ENCODE data around the gene RSPH6A. TPM values are rescaled to one million over a fixed set of nuclear protein-coding genes. Genes with fewer than 3 reads are reported as not detected.

The RSPH6A gene
- total RNA-seq, 1 donor from 2014 or later = 0.16 TPM

DNA sequence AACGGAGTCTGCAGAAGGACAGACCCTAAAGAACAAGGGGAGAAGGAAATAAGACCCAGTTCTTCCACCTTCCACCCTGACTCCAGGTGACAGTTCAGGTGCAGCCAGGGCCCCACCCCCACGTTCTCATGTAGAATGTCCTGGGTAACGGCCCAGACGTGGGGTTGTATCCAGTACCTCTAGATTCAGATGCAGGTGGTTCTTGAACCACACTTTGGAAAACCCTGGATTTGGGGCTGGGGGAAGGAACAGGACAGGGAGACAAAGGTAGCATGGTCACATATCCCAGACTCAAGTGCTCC lies 35.0 kb downstream of the RSPH6A start:
- no peak for DNase-seq

DNA sequence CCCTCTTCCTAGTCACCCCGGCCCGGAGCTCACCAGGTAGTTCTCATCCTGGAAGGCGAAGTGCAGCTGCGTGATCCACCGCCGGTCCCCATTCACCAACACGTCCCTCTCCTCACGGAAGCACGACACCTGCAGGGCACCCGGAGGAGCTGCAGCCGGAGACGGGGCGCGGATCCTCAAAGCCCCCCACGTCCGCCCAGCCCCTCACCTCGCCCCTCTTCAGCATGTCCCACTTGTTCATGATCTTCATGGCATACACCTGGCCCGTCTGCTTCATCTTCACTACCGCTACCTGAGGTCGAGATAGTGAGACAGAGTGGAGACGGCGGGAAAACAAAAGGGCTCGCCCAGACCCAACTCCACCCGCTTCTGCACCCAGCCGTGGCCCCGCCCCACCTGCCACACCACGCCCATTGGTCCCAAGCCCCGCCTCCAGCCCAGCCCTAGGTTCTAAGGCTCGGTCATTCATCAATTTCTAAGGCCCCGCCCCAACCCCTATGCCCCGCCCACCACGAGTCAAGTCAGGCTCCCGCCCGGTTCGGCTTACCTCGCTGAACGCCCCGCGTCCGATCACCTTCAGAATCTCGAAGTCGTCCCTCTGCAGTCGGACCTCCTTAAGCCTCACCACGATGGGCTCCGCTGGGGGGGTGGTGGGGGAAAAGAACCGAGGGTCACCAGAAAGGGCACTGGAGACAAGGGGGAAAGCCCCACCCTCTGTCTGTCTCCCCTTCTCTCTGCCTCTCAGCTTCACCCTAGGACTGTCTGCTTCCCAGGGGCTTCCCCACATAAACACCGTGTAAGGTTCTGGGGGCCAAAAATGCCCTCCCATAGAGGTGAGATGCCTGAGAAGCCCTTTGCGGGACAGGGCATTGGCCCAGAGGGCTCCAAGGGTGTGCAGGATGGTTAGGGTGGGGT lies 35.6 kb downstream of the RSPH6A start:
- no peak for DNase-seq

DNA sequence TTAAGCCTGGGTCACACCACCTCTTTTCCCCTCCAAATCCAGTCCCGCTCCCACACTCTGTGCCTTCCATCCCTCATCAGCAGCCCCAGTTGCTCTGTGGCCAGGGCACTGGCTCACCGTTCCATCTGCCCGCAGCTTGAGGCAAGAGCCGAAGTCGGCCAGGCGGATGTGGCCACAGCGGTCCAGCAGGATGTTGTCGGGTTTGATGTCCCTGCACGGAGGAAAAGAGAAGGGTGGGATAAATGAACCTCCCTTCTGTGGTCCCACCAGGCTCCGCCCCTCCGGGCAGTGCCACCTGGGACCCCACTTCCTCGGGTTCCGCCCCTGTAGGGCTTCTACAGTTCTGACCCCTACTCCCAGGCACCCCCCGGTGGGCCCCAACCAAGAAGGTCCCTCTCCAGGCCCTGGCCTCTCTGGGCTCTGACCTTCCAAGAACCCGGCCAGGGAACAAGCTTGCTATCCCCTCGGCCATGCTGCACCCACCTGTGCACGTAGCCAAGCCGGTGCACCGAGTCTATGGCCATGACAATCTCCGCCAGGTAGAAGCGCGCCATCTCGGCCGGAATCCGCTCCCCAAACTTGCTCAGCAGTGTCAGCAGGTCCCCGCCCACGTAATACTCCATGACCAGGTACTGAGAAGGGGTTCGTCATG lies 37.0 kb downstream of the RSPH6A start:
- no peak for DNase-seq

DNA sequence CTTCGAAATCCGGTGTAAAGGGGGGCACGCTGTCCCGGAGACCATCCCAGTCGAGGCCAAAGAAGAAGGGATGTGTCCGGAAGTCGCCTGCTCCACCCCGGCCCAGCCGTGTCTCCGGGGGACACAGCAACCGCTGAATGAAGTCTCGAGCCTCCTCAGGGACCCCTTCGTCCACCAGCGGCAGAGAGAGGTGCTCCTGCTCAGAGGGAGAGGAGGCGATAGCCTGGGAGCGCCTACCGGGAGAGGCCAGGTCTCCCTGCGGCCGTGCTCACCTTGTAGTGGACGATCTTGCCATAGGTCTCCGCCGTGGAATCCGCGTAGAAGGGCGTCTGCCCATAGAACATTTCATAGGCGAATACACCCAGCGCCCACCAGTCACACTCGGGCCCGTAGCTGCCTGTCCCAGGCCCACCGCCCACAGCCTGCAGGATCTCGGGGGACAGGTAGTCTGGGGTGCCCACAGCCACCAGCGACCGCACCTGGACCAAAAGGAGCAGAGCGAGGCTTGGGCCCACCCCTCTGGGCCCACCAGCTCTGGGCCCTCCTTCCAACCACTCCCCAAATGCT lies 37.6 kb downstream of the RSPH6A start:
- DNase-seq = no peak

DNA sequence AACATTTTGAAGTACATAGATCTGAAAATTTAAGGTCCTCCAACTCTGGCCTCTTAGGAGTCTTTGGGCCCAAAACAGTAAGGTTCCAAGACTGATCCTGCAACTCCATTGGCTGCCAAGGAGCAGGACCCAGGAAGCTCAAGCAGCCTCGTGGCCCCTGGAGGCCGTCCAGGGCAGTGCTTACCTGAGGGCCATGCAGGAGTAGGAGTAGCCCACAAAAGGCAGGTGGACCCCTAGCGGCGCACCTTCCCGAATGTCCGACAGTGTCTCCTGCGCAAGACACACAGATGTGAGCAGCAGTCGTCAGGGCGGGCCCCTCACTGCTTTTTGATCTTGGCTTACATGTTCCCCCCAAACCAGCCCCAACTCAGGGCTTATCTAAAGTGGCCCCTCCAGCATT lies 40.3 kb downstream of the RSPH6A start:
- DNase-seq = no peak

DNA sequence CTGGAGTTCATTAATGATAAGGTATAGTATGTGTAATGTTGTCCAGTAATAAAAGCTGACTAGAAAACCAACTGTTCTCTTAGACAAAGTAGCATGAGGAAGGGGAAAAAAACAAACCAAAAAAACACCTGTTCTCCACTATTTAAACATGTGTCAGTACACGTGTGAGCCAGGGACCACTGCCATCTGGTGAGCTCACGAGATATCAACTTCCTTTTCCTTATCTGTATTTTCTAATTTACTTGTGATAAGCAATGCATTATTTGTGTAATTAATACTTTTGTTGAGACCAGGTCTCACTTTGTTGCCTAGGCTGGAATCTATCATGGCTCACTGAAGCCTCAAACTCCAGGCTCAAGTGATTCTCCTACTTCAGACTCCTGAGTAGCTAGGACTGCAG lies 41.7 kb downstream of the RSPH6A start:
- no peak for DNase-seq

DNA sequence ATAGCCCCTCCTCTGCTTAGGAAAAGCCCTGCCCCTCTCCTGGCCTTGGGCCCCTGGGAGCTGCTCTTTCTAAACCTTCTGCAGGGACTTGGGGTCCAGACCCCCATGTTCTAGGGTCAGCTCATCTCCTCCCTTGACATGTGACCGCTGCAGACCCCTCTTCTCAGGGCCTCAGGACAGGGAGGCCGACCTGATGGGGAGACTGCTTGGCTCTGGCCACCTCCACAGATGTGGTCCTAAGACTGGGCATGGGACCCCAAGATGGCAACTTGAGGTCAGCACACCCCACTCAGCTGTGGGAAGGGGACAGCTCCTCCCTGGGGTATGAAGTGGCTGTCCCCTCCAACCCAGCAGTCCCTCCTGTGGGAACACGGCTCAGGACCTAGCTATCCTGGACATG lies 42.2 kb downstream of the RSPH6A start:
- no peak for DNase-seq

DNA sequence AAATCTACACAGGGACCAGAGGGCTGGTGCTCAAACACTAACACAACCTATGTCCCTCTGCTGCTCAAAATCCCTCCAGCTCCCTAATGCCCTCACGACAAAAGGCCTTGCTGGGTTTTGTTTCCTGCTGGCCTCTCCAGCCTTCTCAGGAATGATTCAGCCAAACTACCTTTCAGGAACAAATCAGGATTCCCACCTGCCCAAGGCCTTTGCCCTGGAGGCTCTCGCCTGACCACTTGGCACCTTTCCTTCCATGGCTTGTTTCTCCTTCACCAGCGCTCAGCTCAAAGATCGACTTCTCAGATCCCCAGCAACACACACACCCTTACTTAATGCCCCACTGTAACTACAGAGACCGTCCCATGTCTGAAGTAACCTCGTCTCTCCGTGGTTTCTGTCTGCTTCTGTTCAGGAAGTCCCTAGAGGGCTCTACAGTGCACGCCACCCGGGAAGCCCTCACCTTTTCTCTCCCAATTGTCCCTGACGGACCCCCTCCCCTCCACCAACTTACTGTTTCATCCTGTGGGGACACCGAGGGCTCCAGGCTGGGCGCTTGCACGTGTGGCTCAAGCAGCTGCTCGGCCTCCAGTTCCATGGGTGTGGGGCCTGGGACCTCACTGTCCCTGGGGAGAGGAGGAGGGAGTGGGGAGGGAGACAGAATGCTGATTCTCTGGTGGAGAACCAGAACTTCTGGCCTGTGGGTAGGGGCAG lies 42.8 kb downstream of the RSPH6A start:
- no peak for DNase-seq

DNA sequence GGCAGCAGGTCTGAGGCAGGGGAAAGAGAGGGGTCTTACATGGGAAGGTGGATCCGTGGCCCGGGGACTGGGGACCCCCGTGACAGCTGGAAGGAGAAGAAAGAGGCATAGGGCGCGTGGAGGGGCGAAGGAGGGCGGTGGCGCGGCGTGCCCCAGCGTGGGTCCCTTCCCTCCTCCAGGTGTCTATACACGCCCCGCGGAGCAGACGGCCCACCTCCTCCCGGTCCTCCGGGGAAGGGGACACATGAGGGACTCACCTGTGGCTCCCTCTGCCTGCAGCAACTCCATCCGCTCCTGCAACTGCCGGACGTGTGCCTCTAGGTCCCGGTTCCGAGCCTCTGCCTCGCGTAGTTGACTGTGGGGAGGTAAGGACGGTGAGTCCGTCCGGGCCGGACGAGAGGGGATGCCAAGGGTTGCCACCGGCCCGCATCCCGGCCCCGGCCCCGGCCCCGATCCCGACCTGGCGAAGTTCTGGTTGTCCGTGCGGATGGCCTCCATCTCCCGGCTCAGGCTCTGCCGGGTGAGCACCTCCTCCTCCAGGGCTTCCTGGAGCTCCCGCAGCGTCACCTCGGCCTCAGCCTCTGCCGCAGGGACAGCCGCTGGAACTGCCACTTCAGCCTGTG lies 43.7 kb downstream of the RSPH6A start:
- DNase-seq = no peak

DNA sequence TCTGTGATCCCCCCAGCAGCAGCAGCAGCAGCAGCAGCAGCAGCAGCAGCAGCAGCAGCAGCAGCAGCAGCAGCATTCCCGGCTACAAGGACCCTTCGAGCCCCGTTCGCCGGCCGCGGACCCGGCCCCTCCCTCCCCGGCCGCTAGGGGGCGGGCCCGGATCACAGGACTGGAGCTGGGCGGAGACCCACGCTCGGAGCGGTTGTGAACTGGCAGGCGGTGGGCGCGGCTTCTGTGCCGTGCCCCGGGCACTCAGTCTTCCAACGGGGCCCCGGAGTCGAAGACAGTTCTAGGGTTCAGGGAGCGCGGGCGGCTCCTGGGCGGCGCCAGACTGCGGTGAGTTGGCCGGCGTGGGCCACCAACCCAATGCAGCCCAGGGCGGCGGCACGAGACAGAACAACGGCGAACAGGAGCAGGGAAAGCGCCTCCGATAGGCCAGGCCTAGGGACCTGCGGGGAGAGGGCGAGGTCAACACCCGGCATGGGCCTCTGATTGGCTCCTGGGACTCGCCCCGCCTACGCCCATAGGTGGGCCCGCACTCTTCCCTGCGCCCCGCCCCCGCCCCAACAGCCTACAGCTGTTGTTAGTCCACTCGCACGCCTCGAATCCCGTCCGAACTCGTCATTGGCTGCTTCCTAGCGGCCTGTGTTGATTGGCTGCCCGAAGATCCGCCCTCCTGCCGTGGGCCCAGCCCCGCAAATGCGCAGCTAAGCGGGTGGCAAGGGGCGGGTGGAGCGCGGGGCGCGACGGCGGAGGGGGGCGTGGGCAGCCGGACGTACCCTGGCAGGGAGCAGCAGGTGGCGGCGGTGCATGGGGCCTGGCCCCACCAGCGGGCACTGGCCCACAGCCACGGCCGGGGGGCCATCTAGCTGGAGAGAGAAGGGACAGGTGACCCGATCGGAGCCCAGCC lies 44.7 kb downstream of the RSPH6A start:
- DNase-seq = peak; percentile 93

DNA sequence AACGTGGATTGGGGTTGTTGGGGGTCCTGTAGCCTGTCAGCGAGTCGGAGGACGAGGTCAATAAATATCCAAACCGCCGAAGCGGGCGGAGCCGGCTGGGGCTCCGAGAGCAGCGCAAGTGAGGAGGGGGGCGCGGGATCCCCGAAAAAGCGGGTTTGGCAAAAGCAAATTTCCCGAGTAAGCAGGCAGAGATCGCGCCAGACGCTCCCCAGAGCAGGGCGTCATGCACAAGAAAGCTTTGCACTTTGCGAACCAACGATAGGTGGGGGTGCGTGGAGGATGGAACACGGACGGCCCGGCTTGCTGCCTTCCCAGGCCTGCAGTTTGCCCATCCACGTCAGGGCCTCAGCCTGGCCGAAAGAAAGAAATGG lies 45.3 kb downstream of the RSPH6A start:
- no peak for DNase-seq

DNA sequence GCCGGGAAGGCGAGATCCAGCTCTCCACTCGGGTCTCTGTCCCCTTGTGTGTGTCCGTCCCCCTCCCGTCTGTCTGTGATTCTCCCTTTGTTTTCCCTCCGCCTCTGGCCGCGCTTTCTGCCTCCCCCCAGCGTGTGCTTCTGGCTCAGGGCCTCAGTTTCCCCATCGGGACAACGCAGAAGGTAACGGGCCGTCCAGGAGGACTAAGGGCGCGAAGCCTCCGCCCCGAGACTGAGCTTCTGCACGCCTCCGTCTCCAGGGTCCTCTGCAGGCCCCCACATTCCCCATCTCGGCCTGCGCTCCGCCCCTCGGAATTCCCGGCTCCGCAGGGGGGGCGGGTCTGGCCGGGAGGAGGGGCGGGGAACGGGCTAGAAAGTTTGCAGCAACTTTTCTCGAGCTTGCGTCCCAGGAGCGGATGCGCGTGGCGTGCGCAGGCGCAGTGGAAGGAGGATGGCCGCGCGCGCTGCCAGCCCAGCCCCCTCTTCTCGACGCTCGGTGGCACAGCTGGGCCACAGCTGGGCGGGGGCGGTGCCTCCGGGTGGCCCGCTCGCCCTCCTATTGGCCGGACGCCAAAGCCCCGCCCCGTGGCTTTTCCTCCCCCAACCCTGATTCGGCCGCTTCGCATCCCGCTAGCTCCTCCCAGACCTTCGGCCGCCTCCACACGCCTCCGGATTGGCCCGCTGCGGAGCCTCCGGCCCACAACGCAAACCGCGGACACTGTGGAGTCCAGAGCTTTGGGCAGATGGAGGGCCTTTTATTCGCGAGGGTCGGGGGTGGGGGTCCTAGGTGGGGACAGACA lies 45.9 kb downstream of the RSPH6A start, which contains the start of gene SIX5:
Gene SIX5, minus strand, starts transcription at position 269 of the 799 bp plus-strand sequence. CDS start 408 bp downstream, outside the sequence.
- DNase-seq = peak; percentile 91

DNA sequence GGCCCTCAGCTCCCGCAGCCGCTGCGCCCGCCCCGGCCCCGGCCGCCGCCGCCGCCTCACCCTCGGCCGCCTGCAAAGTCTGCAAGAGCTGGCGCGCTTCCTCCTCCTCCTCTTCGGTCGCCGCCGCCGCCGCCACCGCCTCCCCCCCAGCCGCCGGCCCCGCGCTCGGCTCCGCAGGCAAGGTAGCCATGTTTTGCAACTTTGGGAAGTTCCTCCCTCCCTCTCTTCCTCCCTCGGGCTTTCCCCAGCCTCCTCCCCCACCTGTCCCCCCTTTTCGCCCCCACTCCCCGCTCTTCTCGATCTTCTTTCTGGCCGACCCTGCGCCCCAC lies 46.5 kb downstream of the RSPH6A start:
- DNase-seq = no peak

DNA sequence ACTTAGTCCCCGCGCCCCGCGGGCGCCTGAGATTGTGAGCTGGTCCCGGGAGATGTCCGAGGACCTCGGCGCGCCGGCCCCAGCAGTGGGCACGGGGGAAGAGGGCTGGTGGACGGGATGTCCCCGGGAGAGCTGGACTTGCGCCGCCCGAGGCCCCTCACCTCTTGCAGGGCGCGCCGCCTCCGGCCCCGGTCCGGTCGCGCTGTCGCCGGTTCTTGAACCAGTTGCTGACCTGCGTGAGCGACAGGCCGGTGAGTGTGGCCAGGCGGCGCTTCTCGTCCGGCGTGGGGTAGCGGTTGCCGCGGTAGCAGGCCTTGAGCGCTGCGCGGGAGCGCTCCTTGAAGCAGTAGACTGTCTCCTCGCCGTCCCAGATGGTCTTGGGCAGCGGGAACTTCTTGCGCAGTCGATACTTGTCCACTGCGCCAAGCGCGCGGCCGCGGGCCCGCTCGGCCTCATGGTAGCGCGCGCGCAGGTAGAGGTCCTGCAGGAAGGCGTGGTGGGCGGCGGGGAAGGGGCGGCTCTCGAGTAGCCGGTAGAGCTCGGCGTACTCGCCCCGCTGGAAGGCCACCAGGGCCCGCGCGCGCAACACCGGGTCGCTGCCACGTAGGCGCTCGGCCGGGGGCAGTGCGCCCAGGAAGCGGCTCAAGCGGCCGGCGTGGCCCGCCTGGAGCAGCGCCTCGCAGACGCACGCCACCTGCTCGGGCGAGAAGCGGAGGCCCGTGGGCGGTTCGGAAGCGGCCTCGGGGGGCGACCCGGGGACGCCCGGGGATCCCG lies 47.0 kb downstream of the RSPH6A start:
- DNase-seq = no peak

DNA sequence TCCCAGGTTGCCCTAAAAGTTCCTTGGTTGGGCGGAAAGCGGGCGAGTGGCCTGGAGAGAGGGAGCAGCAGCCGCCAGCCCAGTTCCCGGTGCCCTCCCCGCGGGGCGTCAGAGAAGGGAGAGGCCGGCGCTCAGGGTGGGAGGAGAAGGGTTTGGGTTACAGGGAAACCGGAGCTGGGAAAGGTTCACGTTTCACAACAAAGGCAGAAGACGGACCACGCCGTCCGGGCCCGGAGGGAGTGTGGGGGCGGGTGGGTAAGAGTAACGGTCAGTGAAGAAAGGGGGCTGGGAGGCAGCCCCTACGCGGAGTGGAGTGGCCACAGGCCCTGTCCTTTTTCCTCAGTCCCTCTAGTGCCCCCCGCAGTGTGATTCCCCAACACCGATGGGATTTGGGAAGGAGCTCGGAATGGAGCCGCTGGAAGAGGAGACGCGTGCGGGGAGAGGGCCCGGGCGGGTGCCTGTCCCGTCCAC lies 47.7 kb downstream of the RSPH6A start:
- DNase-seq = no peak

DNA sequence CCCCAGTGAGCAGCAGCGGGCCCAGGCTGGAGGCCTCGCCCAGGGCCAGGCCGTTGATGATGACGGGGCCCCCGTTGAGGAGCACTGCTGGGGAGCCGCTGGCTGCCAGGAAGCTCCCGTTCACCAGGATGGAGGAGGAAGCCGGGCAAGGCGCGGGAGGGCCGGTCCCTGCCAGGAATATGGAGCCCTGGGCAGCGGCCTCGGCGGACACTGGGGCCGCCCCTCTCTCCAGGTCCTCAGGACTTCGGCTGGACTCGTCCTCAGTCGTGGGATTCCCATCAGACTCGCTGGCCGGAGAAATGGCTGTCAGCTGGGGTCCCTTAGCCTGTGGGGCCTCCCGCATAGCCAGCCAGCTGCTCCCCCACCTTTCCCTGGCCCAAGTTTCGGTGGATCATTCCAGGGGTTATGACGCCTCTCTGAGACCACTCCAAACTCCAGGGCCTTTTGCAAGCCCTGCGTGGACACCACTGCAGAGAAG lies 48.2 kb downstream of the RSPH6A start:
- DNase-seq = no peak

DNA sequence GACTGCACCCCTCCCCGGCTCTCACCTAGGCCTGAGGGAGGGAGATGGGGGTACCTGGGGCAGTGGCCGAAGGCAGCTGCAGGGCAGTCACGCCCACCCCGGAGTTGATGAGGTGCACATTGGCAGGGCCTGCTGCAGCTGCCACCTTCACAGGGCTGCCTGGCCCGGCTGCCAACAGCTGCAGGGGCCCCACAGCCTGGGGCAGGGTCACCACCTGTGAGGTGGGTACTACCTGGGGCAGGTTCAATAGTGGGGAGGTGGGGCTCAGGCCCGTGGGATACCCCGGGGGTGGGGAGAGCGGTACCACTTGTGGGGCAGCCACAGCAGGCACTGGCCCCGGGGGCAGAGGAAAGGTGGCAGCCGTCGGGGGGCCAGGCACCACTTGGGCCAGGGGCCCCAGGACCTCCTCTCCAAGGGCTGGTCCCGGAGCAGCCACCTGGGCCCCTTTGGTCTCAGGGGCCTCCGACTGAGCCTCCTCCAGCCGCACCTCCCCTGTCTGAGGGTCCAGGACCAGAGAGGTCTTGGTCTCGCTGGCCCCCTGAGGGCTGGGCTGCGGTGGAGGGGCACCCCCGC lies 48.7 kb downstream of the RSPH6A start:
- no peak for DNase-seq

DNA sequence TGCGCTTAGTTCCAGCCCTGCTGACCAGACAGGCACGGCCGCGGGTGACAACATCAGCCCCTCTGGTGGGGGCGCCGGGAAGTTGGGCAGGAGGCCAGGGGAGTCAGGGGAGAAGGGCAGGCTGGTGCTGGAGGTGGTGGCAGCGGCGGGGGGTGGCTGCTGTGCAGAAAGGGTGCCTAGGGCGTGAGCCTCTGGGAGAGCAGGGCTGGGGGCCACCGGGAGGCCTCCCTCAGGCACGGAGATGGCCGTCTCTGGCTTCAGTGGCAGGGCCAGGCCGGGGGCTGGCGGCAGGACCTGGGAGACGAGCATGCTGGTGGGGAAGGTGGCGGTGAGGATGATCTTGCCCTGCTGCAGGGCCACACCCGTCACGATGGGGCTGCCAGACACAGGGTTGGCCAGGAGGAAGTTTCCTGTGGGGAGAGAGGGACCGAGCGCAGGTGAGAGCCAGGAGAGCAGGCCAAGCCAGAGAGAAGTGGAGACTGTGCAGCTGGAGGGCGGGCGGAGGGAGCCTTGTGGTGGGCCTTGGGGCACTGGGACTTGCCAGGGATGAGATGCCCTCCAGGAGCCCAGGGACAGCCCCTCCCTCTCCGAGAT lies 49.3 kb downstream of the RSPH6A start:
- no peak for DNase-seq

Measured in occipital lobe (tissue), 2 donors.